HL-60/S4 (cell line): ENCODE results near the gene SYNPR.
"Not testable (repeated sequence)": the region's sequence is repeated elsewhere in the genome, so short reads cannot be mapped to it uniquely, and the experiment has no call there.

Experiments
- in situ Hi-C: fragments of 300-500 bp; cut with MboI; formaldehyde crosslinking; loops from 2 replicates; pipeline ENCODE4 v1.14.3; 2022; ENCODE audit warnings: low sequenced_read_pairs

SYNPR gene

GRCh38 chr3:63278171-63279004 is at the start of gene SYNPR:
Gene SYNPR, plus strand, starts transcription at chr3:63278308.
- in situ Hi-C loops: no loop called here

- in situ Hi-C loops: no loop called here
Measured at GRCh38 chr3:63228677-63229076, 49.4 kb upstream of the SYNPR start.

- in situ Hi-C loops: no loop called here
Measured at GRCh38 chr3:63230146-63230545, 48.0 kb upstream of the SYNPR start.

GRCh38 chr3:63231643-63232042 is 46.5 kb upstream of the SYNPR start:
- in situ Hi-C loops: no loop called here

GRCh38 chr3:63232764-63233396 is 45.2 kb upstream of the SYNPR start:
- in situ Hi-C loops: no loop called here

- in situ Hi-C loops: no loop called here
Measured at GRCh38 chr3:63240381-63240902, 37.7 kb upstream of the SYNPR start.

GRCh38 chr3:63242124-63242523 is 36.0 kb upstream of the SYNPR start:
- in situ Hi-C loops: no loop called here

- in situ Hi-C loops: no loop called here
Measured at GRCh38 chr3:63244486-63244885, 33.6 kb upstream of the SYNPR start.

GRCh38 chr3:63245726-63246241 is 32.3 kb upstream of the SYNPR start:
- in situ Hi-C loops: no loop called here

- in situ Hi-C loops: no loop called here
Measured at GRCh38 chr3:63248015-63248414, 30.1 kb upstream of the SYNPR start.

GRCh38 chr3:63251499-63251898 is 26.6 kb upstream of the SYNPR start:
- in situ Hi-C loops: no loop called here

GRCh38 chr3:63255819-63256218 is 22.3 kb upstream of the SYNPR start:
- in situ Hi-C loops: not testable (repeated sequence)

- in situ Hi-C loops: no loop called here
Measured at GRCh38 chr3:63264716-63265115, 13.4 kb upstream of the SYNPR start.

- in situ Hi-C loops: no loop called here
Measured at GRCh38 chr3:63274359-63274758, 3.7 kb upstream of the SYNPR start.

- in situ Hi-C loops: no loop called here
Measured at GRCh38 chr3:63279005-63279841, 1.1 kb downstream of the SYNPR start.

- in situ Hi-C loops: no loop called here
Measured at GRCh38 chr3:63287610-63288009, 9.5 kb downstream of the SYNPR start.

GRCh38 chr3:63290686-63291085 is 12.6 kb downstream of the SYNPR start:
- in situ Hi-C loops: no loop called here

- in situ Hi-C loops: no loop called here
Measured at GRCh38 chr3:63294332-63294731, 16.2 kb downstream of the SYNPR start.

- in situ Hi-C loops: no loop called here
Measured at GRCh38 chr3:63295356-63295755, 17.2 kb downstream of the SYNPR start.

GRCh38 chr3:63295806-63296205 is 17.7 kb downstream of the SYNPR start:
- in situ Hi-C loops: no loop called here

- in situ Hi-C loops: no loop called here
Measured at GRCh38 chr3:63296249-63296648, 18.1 kb downstream of the SYNPR start.
